Hematopoietic multipotent progenitor cell treated with erythropoietin and hydrocortisone succinate and interleukin-3 and kit ligand, for 4 days (in vitro differentiated cells): Measurements from ENCODE around the gene VPS18.

Experiments used
- DNase-seq: peaks from one replicate; pipeline ENCODE4 v3.0.0-alpha.2; 2015

VPS18 gene

DNA sequence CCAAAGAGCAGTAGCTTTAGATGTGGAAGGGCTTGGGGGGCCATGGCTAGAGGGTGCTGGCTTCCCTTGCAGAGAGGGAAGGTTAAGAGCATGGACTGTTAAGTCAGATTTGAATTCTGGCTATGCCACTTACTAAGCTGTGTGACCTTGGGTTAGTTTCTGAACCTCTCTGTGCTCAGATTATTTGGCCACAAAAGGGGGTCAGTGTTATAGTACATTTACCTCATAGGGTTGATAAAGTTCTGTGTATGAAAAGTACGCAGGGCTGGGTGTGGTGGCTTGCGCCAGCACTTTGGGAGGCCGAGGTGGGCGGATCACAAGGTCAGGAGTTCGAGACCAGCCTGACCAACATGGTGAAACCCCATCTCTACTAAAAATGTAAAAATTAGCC lies 6.8 kb downstream of the VPS18 start:
- no peak for DNase-seq

DNA sequence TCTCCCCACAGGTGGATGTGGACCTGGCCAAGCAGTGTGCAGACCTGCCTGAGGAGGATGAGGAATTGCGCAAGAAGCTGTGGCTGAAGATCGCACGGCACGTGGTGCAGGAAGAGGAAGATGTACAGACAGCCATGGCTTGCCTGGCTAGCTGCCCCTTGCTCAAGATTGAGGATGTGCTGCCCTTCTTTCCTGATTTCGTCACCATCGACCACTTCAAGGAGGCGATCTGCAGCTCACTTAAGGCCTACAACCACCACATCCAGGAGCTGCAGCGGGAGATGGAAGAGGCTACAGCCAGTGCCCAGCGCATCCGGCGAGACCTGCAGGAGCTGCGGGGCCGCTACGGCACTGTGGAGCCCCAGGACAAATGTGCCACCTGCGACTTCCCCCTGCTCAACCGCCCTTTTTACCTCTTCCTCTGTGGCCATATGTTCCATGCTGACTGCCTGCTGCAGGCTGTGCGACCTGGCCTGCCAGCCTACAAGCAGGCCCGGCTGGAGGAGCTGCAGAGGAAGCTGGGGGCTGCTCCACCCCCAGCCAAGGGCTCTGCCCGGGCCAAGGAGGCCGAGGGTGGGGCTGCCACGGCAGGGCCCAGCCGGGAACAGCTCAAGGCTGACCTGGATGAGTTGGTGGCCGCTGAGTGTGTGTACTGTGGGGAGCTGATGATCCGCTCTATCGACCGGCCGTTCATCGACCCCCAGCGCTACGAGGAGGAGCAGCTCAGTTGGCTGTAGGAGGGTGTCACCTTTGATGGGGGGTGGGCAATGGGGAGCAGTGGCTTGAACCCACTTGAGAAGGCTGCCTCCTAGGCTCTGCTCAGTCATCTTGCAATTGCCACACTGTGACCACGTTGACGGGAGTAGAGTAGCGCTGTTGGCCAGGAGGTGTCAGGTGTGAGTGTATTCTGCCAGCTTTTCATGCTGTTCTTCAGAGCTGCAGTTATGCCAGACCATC lies 8.6 kb downstream of the VPS18 start:
- peak; percentile 89 for DNase-seq

DNA sequence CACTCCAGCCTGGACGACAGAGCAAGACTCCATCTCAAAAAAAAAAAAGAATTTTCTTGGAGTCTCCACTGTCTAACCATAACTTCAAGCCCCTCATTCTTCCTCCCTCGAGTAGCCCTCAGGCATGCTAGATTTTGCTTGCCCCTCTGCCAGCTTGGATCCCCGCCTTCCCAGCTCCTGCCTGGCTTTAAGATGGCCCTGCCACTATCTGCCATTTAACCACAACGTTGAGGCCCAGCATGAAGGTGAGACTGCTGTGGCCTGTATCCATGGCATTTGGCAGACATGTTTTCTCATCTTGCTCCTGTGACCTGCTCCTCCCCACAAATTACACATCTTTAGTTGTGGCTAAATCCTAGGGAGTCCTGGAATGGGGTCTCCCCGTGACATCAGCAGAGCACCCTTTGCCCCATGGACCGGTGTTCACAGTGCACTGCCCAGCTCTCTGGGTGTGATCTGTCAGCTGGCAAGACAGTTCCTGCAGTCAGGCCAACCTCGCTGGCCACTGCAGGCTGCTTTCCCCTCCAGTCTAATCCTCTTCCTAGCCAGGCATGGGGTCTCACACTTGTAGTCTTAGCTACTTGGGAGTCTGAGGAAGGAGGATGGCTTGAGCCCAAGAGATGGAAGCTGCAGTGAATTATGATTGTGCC lies 10.4 kb downstream of the VPS18 start:
- DNase-seq, result no peak

DNA sequence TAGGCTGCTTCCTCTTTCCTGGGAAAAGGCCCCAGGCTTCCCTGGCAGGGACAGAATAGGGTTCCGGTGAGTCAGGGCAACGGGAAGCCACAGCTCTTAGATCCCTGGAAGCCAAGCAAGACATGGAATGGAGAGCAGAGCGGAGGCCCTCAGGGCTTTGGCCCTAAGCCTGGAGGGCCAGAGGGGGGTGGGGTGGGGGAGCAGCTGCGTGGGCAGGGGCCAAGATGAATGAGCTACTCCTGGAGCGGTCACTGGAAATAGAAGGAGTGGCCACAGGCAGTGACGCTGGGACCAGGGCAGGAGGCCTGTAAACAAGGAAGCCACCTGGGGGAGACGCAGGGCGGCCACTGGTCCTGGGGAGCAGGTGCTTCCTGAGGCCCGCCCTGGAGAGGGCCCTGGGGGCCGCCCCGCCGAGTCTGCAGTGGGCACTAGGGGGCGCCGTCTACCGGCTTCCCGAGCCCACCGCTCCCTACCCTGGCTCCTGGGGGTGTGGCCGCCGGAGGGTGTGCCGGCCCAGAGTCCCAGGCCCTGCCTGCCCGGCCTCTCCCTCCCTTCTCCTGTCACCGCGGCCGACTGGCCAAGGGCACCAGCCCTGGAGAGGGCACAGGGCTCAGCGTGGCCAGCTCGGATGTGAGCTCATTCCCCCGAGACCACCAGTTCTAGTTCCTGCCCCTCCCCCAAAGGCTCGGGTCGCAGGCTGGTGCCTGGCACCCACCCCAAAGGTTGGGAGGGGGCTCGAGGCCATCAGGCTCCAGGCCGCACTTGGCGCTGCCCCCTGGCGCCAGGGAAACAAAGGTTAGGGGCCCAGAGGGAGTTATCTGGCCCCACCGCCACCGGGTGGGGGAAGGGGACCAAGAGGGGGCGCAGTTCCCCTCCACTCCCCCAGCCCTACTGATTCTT lies 12.1 kb downstream of the VPS18 start:
- peak; percentile 89 for DNase-seq

DNA sequence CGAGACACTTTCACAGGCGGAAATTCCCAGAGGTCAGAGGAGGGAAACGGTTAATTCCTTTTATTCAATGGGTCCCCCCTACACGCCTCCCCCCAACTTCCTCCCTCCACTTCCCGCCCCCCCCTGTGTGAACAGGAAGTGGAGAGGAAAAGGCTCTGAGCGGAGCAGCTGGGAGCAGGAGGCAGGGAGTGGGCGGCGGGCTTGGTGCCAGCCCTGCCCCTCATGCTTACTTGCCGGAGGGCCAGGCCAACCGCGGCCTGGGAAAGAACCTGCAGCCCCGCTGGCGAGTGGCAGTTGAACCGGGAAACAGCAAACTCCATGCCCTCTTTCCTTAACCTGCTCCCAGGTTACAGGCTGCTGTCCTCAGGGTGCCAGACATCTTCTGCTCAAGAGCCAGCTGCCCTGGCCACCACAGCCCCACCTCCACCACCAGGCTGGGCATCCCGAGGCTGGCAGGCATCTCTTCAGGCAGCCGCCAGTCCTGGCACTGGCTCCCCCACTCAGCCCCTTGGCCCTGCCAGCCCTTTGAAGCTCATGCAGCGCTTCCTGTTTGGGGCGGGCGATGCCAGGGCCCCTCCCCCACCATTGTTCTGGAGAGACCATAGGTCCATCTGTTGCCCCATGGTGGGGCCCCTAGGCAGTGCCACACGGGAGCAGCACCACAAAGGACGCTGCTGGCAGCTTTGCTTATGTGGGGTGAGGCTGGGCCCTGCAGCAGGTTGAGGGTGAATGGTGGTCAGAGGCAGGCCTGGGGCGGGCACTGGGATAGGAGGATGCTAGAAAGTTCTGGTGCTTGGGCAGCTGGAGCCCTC lies 12.9 kb downstream of the VPS18 start:
- DNase-seq, result peak; percentile 69

DNA sequence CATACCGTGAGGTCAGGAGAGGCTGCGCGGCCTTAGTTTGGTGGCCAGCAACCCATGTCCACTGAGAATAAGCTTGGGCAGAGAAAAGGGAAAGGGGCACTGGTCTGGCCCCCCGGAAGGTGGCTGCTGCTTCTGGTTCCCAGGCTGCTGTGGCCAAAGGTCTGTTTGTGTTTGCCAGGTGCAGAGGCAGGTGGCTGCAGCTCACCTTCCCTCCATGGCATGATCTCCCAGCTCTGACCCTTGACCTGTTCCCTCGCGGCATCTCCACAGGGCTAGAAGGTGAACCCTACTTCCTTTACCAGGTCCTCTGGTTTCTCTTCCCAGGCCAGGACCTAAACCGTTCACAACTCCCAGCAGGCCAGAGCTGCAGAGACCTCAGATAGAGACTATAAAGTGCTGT lies 13.8 kb downstream of the VPS18 start:
- no peak for DNase-seq

DNA sequence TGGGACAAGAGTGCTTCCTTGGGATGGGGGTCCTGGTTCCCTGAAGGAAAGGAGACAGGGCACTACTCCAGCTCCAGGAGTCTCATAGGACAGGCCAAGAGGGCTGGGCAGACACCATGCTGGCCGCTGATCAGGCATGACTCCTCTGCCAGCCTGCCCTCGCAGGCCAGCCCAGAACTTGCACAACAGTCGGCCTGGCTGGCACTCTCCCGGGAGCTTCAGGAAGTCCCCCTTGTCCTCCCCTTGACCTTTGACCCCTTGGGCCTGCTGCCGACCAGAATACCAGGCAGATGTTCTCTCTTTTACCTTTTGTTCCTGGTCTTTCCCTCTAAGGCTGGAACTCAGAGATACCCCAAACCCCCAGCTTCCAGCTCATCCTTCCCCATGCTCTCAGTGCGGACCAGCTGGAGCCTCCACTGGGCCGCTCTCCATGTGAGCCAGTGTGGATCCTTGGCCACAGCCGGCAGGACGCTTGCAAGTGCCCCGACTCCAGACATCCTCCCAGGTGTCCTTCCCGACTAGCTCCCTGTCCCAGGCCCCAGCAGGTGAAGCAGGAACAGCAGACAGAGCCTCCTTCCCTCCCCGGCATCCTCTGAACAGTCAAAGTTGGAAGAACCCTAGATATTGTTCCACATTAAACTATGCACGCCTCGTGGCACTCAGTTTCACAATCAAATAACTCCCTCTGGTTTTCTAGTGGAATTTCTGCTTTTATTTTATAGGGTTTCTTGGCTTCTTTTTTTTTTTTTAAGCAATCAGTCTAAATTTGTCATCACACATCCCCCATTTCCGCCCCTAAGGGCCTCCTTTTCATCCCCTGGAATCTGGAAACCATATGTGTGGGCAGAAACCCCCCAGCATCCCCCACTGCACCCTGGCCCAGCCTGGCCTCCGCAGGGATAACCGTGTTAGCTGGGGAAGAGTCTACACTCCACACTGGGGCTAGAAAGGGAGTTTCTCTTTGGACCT lies 15.7 kb downstream of the VPS18 start:
- no peak for DNase-seq

DNA sequence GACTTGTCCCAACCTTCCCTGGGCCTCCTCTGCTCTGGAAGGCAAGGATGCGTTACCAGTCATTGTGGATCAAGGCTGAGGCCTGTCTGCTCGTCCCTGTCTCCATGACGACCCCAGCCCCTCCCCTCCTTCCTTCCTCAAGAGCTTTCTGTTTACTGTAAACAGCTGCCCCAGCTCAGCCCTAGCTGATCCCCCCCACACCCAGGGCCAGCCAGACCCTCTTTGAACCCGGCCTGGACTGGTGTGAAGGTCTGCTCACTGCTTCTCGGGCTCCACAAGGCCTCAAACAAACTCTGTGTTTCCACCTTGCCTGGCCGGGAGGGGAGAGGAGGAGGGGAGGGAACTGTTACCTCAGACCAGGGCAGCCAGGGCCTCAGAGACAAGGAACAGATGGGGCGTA lies 16.9 kb downstream of the VPS18 start:
- DNase-seq, result no peak

DNA sequence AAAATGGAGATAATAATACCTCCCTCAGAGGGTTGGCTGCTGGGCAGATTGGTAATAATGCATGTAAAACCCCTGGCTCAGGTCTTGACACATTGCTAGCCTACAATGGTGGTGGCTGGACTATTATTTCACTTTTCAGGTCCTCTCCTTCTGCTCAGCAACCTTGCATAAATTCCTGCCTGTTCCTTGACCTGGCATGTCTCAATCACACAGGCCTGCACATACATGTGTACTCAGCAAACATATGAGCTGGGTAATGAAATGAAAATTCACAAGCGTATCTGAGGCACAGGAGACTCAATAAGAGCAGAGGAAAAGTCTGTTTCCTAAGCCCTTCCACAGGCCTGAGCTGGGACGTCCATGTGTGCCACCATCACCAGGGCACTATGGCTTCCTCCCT lies 17.4 kb downstream of the VPS18 start:
- no peak for DNase-seq

DNA sequence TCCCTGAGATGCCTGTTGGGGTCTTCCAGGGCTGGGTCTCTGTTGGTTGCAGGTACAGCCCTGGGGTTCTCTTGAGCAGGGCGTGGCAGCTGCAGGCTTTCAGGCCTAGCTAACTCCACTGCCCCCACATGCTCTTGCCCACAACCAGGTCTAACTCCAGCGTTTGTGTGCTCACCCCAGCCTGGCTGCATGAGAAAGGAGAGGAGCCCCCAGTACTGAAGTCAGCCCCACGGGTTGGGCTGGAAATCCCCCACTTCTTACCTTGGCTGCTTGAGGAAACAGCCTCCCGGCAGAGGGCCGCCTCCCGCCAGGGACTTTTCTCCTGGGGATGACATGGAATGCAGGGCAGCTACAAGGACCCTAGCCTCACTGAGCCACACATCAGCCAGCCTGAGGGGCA lies 18.2 kb downstream of the VPS18 start:
- no peak for DNase-seq

DNA sequence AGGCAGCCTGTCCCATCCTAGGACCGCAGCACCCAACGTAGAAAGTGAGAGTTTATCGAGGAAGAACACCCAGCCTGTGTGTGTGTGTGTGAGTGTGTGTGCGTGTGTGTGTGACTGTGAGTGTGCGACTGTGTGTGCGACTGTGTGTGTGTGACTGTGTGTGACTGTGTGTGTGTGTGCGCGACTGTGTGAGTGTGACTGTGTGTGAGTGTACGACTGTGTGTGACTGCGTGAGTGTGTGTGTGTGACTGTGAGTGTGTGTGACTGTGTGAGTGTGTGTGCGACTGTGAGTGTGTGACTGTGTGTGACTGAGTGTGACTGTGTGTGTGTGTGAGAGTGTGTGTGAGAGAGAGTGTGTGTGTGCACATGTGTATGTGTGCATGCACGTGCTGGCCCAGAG lies 19.8 kb downstream of the VPS18 start:
- DNase-seq, result no peak

DNA sequence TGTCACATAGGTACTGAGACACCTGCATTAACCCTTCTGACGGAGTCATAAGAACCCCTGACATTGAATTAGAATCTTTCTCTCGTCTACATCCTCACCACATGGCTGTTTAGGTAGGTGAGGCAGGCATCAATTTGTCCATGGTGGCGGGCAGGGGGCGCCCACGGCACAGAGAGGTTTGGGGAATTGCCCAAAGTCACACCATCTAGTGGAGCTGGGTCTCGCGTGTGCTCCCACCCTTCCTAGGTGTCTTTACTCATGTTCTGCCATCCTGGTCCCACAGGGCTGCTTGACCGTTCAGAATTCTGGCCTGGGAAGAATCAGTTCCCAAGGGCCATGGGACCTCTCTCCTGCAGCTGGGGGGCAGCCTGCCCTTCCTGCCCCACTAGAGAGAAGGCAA lies 20.2 kb downstream of the VPS18 start:
- no peak for DNase-seq

DNA sequence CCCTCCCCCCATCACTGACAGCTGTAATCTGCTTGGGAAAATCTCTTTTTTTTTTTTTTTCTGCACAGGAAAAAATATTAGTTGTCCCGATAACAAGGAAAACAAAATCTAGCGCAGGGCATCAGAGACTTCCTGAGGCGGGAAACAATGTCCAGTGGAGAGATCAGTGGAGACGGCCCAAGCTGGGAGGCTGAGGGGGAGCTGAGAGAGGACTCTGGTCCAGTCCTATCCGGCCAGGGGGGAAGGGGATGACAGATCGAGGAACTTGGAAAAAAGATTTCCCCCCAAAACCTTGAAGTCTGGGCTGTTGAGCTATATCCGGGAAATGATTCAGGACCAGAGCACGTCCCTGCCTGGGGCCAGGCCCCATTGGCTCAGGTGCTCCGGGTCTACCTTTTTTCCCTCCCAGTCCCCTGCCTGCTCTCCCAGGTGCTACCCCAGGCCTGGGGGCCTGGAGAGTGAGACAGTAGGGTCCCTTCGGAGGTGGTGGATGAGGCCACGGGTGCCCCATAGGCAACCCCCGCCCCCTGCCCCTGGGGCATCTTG lies 20.9 kb downstream of the VPS18 start:
- DNase-seq, result no peak

DNA sequence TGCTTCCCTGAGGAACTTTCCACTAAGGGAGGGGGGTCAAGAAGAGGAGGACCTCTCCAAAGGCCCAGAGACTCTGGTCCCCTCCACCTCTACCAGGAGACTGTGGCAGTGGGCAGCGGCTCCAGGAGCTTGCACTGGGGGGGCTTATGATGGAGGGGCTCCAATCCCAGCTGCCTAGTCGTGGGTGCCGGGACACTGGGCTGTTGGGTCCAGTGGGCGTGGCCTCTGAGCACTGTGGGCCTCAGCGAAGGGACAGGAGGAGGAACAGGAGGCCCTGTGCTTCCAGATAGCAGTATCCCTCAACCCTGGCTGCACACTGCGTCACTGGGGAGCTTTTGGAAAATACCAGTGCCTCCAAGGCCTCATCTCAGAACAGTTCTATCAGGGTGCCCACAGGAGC lies 21.4 kb downstream of the VPS18 start:
- no peak for DNase-seq

DNA sequence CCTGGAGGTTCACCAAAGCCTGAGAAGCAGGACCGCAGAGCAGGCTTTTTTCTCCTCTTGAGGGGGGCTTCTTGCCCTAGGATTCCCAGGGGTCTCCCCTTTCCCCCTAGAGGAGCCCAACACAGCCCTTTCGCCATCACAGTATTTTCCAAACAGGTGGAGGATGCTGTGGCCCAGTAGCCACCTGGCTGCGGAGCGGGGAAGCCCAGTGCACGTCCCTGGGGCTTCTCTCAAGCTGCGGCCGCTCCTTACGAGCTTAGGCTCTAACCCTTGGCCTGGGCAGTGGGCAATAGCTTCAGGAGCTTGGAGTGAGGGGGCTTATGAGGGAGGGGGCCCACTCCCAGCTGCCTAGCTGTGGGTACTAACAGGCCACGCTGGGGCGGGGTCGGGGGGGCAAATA lies 23.3 kb downstream of the VPS18 start:
- no peak for DNase-seq

DNA sequence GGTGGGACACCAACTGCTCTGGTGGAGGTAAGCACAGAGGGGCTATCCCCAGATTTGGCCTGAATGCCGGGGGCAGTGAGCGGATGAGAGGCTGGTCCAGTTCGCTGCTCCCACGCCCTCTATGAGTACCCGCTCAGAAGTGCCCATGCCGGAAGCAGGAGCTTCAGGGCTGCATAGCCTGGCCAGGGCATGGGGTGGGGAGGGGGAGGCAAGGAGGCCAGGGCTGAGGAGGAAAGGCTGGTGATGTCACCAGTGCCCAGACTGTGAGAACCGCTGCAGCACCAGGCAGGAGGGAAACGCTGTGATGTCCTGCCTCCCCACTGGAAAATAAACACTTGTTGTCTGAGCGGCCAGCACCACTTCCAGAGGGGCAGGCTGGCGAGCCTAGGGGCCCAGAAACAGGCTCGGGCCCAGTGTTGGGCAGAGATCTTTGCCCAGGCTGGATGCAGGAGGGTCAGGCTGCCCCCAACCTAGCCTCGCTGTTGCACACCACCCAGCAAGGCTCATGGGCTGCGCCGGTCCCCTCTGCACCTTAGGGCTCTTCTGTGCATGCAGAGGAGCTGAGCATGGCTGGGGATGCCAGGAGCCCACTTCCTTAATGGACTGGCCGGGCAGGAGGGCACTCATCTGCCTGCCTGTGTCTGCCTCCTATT lies 24.0 kb downstream of the VPS18 start:
- DNase-seq, result no peak

DNA sequence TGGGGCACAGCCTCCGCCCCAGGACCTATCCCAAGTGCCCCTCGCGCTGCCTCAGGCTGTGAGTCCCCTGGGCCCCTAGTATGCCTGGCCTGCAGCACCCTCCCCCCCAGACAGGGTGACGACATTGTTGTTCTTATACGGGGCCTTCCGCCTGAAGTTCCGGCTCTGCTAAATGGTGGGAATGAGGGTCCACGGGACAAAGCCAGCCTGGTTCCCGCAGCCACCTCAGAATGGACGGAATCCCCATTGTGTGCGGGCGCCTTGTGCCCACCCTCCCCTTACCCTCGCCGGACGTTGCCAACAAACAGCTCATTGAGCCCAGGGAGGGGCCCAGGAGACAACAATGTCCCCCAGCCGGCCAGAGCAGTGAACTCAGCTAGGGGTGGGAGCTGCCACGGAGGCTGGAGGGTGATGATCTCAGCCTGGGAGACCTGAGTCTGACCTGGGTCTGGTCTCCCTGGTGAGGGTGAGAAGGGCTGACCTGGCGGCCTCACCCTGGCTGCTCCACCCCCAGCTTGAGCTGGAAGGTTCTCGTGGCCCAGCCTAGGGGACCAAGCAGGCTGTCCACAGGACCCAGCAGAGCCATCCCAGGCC lies 24.6 kb downstream of the VPS18 start:
- DNase-seq, result no peak

DNA sequence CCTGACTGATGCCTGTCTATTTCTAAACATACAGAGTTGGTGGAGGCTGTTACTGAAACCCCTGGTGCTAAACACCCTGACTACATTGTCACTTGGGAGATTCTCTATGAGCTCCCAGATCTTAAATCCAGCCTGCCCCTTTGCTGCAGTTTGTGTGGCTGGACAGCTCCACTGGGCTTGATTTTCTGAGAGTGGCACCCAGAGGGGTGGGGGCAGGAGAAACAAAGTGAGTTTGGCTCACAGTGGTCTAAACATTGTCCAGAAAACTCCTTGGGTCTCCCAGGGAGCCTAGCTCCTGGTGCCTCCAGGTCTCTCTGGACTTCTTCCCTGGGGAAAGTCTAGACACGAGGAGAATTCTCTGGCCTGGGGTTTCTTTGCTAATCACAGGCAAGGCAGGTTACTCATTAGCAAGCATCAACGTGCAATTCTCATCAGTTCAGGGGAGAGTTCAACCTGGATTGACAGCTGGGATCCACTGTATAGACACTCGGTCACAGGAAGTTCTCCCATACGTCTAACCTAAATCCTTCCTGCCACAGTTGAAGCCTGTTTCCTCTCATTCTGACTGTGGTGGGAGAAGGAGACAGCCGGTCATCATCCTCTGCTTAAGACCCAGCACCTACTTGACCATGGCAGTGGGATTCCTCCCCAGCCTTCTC lies 27.8 kb downstream of the VPS18 start:
- no peak for DNase-seq

DNA sequence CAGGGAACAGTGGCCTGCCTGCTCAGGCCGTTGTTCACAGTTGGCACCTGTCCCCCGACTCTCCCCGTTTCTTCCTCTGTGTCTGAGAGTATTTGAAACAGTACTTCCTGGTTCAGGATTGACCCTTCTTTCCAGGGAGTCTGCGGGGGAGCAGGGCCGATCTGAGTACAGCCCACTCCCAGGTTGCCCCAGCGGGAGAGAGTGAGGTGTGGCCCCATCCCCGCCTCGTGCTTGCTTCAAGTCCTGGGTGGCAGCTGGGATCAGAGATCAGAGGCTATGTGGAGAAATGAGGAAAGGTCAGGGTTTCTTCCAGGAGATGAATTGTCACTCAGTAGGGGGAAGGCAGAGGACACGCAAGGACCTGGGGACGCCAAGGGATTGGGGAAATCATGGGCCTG lies 28.4 kb downstream of the VPS18 start:
- DNase-seq, result no peak
